T47D (cell line): ENCODE data around the gene CHRND.

ENCODE experiments used
- DNase-seq, 2 experiments: peaks; one replicate each; pipeline versions ENCODE4 v3.0.0 to v3.0.0-alpha.2; 2011 to 2012; ENCODE audit warnings: low read depth in 1 of 2, low spot score in 1 of 2
- JUND ChIP-seq: IDR thresholded peaks from 2 replicates; pipeline ENCODE4 v1.6.1; 2012; ENCODE audit warnings: low read depth
- in situ Hi-C: cut with HindIII; loops from 2 replicates; pipeline ENCODE4 v1.10.0; 2016; ENCODE audit warnings: low sequenced_read_pairs, low pct_unique_long_range_greater_than_20kb

Gene CHRND

GRCh38 chr2:232518844-232519243 is 7.1 kb upstream of the CHRND start:
- TF ChIP-seq JUND, result no peak
- DNase-seq, result no peak
- in situ Hi-C loops, result no loop called here

- DNase-seq, result no peak
- in situ Hi-C loops, result no loop called here
- no peak for TF ChIP-seq JUND
Observed at GRCh38 chr2:232519581-232520438, 6.2 kb upstream of the CHRND start, which contains the start of gene PRSS56. Gene PRSS56, plus strand, starts transcription at chr2:232520388. Its CDS starts 211 bp downstream, at chr2:232520599.

- DNase-seq, result no peak
- in situ Hi-C loops, result no loop called here
Observed at GRCh38 chr2:232520489-232520888, 5.5 kb upstream of the CHRND start.

GRCh38 chr2:232521098-232521497 is 4.9 kb upstream of the CHRND start:
- DNase-seq, result no peak
- TF ChIP-seq JUND, result no peak
- in situ Hi-C loops, result no loop called here

More at GRCh38 chr2:232520489-232520888, 5.5 kb upstream of the CHRND start:
- no peak for TF ChIP-seq JUND

GRCh38 chr2:232521959-232522622 is 3.9 kb upstream of the CHRND start:
- peak; percentile 20 to 59 for DNase-seq
- TF ChIP-seq JUND, result no peak
- in situ Hi-C loops, result no loop called here

- in situ Hi-C loops, result no loop called here
- TF ChIP-seq JUND, result no peak
- DNase-seq, result no peak
Observed at GRCh38 chr2:232522623-232523401, 3.1 kb upstream of the CHRND start.

GRCh38 chr2:232523402-232523681 is 2.6 kb upstream of the CHRND start:
- DNase-seq, result peak in 1 of 2 experiments; percentile 17
- TF ChIP-seq JUND, result no peak
- in situ Hi-C loops, result no loop called here

GRCh38 chr2:232523682-232524597 is 2.0 kb upstream of the CHRND start:
- peak; percentile 46 to 49 for DNase-seq
- in situ Hi-C loops, result no loop called here
- no peak for TF ChIP-seq JUND

- no peak for TF ChIP-seq JUND
- no peak for DNase-seq
- in situ Hi-C loops, result no loop called here
Observed at GRCh38 chr2:232524771-232525170, 1.2 kb upstream of the CHRND start.

GRCh38 chr2:232525199-232525598 is 761 bp upstream of the CHRND start:
- no peak for TF ChIP-seq JUND
- in situ Hi-C loops, result no loop called here

GRCh38 chr2:232526372-232526941 is 497 bp downstream of the CHRND start:
- no peak for DNase-seq
- TF ChIP-seq JUND, result no peak
- in situ Hi-C loops, result no loop called here

More at GRCh38 chr2:232525199-232525598, 761 bp upstream of the CHRND start:
- no peak for DNase-seq
